NCI-H748 (cell line): ENCODE results near the gene ERI3.

Source experiments
- DNase-seq: peaks from one replicate; lab custom pipeline; 2025; ENCODE audit not compliant: unreplicated experiment; lab: John Stamatoyannopoulos, UW

ERI3 gene, protein sequence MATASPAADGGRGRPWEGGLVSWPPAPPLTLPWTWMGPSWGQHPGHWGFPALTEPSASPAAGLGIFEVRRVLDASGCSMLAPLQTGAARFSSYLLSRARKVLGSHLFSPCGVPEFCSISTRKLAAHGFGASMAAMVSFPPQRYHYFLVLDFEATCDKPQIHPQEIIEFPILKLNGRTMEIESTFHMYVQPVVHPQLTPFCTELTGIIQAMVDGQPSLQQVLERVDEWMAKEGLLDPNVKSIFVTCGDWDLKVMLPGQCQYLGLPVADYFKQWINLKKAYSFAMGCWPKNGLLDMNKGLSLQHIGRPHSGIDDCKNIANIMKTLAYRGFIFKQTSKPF

DNA sequence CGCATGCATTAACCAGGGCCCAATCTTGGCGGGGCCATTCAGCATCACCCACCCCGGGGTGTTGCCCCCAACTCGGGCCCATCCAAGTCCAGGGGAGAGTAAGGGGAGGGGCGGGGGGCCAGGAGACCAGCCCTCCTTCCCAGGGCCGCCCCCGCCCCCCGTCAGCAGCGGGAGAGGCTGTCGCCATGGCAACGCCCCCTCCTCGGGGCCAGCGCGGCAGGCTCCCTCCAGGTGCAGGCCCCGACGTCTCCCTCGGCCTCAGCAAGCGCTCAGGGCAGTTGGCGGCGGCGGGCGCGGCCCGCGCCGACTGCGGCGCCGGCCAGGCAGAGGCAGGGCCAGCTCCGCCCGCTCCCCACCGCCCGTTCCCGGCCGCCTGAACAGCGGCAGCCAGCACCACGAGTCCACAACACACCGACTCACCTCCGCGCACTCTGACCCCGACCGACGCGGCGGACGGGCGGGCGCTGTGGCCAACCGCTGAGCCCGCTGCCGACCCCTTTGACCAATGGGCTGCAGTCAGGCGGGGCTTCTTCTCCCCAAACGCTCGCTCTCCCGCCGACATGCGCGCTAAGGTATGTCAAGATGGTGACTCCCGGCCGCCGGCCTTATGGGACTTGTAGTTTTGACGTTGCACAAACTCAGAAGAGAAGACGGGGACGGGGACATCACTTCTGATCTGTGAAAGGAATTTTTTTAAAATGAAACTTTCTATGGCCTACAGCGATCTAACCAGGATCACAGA, at the start of gene ERI3:
Gene ERI3, minus strand, starts transcription at position 418 of the 742 bp plus-strand sequence. Its CDS starts 231 bp downstream, at position 187.
- peak; percentile 99 for DNase-seq

DNA sequence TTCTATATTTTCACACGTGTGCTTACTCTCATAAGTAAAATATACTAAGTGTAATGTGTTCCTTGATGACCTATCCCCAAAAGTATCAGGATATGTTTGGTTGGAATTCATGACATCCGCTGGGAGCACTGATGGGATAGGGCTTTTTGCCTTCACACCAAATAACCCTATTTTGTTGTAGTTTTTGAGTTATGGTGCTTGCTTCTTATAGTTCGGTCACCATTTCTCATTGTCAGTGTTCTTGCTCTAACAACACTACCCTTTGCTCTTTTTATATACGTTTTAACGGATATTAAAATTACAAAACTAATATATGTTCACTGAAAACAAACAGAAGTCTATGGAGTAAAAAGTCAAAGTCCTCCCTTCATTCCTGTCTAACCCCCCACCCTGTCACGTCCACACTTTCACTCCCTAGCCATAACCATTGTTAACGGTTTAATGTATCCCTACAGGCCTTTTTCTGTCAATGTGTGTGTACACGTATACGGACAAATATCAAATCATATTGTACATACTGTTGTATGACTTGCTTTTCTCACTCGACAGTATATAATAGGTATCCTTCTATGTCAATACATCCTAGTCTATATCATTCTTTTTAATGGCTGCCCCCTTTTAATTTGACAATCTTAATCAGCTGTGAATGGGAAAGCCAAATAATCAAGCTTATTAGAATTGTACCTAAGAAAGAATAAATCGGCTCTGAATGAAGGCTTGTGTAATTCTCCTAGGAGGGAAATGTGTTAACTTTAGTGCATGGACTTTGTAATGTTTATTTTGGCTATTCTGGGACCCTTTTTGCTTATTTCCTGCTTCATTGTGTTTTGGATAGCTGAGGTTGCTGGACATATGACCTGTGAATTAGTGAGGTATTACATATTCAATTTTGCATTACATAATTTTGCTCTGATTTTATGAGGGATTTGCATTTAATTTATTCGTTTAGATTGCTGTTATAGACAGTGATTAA, 46.5 kb upstream of the ERI3 start:
- no peak for DNase-seq

DNA sequence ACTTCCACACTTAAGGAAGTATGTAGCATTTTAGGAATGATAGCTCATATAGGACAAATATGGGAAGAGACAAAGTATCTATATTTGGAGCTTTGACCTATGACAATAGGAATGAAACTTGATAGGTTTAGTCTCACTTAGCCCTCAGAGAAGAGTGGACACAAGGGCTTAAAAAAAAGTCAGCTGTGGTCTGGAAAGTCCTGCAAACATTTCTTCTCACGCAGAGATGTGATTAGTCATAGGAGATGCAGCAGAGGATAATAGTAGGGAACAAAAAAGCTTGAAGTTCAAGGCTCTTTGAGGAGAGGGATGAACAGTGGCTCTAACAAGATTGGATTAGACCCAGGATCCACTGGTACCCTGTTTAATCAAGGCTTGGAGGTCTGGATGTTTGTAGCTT, 35.2 kb upstream of the ERI3 start:
- no peak for DNase-seq

DNA sequence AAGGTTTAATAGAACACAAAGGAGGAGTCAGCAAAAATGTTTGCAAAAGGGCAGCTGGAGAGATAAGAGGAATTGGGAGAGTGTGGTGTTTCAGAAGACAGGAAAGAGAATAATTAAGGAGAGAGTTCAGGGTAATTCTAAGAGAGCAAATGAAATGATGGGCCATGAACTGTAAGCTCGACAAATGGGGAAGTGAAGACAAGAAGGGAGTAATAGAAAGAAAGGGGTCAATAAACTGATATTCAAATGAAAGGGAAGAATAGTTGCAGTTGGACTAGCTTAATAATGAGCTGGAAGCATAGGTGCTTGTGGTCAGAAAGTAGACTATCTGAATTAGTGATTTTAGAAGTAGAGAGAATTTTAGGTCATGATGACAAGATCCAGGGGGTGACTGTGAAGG, 34.4 kb upstream of the ERI3 start:
- DNase-seq = no peak

DNA sequence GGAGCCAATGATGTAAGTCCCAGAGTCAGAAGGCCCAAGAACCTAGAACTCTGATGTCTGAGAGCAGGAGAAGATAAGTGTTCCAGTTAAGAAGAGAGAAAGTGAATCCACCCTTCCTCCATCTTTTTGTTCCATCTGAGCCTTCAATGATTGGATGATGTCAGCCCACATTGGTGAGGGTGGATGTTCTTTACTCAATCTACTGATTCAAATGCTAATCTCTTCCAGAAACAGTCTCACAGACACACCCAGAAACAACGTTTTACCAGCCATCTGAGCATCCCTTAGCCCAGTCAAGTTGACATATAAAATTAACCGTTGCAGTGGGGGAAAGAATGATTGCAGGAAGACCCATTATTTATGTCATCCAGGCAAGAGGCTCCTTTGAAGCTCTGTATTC, 33.5 kb upstream of the ERI3 start:
- no peak for DNase-seq

DNA sequence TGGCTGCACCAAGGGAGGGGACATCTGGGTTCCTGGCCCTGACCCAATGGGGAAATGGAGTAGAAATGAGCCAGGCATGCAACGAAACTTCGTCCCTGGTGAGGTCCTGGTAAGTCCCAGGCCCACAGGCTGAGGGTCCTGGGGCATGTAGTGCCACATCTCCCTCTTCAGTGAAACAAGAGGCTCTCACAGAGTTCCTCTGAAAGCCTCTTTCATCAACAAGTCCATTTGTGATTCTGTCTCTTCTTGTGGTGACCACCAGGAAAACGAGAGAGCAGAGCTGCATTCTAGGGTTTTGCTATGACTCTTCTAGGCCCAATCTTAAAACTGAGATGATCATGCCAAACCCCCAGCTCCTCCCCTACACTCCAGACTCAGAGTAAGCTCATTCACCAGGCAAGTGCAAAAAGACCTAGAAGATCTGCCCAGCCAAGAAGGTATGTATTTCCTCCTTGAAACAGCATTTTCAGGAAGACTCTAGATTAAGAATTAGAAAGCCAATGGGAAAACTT, 25.7 kb upstream of the ERI3 start:
- no peak for DNase-seq

DNA sequence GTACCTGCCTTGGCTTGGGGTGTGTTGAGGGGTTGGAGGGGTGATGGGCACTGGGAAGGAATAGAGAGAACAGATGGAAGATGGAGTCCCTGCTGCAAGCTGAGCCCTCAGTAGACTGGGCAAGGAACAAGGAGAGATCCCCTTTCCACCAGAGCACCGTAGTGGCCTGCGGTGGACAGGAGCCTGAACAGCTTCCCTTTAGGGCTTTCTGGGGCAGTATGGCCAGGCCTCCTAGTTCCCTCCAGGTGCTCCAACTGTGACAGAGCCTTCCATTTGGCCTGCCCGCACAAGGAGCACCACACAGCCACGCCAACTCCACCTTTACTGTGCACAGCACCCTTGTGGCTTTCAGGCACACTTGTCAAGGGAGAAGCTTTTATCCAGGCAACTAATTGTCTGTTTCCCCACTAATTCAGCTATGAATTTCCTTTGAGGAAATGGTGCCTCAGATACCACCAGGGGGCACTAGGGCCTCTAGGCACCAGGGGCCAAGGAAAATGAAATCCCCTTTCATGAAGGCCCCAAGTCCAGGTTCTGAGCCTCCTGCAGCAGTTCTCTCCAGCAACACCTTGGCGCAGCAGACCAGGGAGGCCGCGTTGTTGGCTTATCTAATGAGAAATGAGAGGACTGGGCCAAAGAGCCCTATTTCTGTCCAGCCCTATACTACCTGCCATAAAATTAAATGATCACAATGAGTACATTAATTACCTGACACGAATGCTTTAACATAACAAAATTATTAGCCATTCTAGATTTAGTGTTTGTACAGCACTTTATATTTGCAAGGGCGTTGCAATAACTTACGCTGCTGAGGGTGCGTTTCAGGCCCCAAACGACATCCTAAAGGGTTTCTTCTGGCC, 23.1 kb upstream of the ERI3 start:
- DNase-seq = peak; percentile 65

DNA sequence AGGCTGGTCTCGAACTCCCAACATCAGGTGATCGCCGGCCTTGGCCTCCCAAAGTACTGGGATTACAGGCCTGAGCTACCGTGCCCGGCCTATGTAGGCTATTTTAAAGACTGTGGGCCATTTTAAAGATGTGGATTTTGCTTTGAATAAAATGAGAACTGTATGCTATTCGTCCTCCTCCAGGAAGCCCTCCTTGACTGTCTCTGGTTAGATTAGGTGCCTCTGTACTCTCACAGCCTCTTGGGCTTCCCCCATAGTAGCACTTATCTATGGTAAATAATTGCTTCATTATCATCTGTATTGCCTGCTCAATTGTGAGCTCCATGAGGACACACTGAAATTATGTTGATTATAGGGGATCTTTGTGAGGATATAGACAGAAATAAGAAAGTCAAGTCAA, 20.5 kb upstream of the ERI3 start:
- DNase-seq = no peak

DNA sequence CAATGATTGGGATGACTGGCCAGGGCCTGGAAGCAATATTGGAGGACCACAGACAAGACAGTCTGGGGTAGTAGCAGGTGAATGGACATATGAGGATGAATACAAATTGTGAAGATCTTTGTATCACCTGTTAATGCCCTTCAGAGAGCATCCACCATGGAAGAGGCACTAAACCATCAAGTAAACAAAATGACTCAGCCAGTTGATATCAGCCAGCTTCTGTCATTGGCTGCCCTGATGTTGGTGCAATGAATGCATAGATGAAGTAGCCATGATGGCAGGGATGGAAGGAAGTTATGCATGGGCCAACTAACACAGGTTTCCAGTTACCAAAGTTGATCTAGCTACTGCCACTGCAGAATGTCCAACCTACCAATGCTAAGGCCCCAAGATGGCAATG, 16.1 kb upstream of the ERI3 start:
- DNase-seq = no peak

DNA sequence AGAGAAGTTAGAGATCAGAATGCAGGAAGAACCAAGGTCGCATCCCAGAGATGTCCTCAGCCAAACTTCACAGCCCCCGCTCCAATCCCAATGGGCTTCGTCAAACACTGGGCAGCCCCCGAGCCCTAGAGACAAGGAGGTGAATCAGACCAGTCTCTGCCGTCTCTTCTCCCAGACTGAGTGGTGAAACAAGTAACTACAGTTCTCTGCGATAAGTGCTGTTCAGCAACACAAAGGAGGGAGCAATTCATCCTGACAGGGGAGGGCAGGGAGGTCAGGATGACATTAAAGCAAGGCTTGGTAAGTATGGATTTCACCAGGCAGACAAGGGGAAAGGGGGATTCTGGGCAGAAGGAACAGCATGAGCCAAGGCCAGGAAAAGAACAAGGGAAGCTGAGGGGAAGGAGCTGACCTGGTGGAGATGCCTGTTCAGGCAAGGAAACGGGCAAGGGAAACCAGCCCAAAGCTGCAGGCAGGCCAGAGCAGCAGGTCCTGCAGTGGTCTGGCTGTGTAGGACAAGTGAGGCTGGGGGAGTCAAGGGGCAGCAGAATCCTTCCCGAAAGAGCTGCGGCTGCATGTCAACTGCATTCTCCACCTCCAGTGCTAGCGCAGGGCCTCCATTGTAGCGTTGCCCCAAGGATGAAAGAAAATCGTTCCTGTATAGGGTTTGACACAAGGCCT, 13.6 kb upstream of the ERI3 start:
- DNase-seq = no peak

DNA sequence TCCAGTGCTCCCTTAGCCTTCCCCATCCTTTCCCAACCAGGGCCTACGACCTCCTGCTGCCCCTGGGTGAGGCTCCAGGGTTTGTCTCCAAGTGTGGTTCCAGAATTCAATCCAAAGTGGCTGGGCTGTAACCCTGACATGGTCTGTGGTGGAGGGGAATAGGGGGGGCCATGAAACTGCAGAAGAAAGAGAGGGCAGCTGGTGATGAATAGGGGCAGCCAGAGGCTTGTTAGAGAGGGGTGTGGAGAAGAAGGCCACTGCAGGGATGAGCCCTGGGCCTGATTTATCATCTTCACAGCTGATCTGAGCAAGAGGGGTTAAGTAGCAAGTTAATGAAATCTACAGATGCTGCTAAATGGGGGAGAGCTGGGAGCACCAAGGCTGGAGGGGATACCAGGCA, 12.9 kb upstream of the ERI3 start:
- no peak for DNase-seq

DNA sequence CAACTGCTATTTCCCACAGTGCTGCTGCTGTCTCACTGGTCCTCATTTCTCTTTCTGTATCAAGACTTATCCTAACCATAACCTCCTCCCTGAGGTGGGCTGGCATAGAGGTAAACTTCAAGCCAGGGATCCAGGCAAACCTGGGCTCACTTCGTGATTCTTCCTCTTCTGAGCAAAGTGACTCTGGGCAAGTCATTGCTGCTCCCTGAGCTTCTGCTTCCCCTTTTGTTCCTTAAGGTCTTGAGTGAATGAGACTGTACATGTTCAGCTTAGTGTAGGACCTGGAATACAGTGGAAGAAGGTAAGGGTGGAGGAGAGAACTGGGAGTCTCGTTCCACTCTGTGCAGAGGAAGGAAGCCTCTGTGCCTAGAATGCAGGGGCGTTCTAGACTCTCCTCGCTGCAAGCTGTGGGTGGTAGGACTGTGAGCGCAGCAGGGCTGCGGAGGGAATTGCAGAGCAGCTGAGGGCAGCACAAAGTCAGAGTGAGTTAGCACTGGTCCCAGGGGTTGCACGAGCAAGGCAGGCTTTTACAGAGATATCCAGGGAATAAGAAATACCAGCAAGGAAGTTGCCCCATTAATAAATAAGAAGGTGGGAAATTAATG, 11.4 kb upstream of the ERI3 start:
- no peak for DNase-seq

DNA sequence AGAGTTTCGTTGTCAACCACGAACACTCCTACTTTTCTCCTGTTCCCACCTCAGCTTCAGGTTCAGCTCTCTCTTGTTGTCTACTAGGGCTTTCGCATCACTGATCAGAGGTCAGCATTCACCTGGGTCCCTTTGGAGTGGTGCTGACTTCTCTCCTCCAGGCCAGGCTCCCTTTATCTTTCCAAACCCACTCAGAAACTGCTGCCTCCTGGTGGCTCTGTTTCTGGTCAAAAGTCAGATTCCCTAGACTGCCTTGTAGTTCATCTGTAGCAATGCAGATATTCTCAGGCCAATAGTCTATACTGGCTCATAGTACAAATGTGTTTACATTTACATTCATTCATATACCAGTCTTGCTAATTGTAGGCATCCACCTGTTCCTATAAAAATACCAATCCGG, 6.4 kb upstream of the ERI3 start:
- no peak for DNase-seq

DNA sequence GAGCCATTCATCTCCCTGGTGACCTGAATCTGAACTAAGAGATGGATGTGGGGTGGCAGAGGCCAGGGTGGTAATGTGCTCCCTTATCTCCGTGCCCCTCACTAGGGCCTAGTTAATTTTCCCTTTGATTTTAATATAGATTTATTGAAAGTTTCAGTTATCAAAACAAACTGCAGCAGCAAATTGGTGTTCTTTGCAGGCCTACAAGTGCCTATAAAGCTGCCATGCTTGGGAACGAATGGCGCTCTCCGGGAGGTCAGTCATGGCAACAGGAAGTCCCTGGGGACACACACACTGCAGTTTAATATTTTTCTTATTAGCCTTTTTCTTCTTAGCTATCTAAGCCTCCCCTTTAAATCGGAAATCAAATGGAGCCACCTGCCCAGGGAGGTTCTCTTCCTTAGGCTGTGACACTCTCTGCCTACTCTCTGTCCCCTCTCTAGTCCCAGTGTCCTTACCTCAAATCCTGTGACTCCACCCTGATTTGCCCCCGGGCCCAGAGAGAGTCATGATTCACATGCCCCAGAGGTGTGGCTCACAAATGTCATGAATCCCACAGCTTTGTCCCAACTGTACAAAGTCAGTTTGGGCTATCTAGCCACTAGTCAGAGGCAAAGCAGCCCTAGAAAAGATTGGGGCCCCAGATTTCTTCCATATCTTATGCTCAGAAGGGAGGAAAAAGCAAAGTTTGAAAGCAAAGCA, 4.3 kb upstream of the ERI3 start:
- DNase-seq = no peak

DNA sequence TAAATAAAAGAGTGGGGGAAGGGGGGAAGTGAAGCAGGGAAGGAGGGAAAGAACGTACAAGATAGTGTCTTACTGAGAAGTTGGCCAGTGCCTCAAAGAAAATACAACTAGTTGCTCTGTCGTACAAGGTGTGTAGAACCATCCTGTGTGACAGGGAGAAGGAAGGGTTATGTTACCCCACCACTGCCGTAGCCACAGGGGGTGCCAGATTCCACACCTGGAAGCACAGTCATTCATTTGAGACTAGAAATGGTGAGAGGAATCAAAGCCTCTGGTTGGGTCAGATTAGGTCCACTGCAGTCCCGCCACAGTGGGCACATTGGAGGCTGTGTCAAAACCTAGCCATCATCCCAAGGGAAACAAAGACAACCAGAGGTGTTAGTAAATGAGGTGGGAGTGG, 2.7 kb upstream of the ERI3 start:
- no peak for DNase-seq

DNA sequence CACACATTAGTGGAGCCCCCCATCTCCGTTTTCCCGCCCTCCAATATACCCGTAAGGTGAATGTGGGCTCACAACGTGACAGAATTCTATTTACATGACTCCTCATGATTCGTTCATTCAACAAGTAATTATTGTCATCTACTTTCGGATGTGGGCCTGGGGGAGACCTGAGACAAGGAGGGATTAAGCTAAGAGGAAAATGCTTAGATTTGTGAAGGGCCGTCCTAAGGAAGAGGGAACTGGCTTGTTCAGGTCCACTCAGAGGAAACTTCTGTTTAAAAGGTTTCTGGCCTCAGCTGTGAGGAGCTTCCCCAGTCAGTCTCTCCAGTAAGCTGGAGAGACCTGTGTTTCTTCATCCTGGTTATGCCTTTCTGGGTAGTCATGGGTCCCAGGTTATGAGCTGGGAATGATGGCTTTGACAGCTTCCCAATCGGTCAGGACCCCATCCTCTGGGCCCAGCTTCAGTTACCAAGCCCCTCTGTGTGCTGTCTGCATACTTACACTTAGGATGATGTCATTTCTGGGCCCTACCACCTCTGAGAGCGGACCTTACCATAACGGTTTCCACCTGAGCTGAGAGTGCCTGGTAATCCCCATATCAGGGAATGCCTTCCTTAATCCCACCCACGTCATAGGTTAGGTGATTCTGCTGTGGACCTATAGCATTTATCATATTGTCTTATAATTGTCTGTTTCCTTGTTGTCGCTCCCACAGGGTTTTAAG, 687 bp upstream of the ERI3 start:
- no peak for DNase-seq

DNA sequence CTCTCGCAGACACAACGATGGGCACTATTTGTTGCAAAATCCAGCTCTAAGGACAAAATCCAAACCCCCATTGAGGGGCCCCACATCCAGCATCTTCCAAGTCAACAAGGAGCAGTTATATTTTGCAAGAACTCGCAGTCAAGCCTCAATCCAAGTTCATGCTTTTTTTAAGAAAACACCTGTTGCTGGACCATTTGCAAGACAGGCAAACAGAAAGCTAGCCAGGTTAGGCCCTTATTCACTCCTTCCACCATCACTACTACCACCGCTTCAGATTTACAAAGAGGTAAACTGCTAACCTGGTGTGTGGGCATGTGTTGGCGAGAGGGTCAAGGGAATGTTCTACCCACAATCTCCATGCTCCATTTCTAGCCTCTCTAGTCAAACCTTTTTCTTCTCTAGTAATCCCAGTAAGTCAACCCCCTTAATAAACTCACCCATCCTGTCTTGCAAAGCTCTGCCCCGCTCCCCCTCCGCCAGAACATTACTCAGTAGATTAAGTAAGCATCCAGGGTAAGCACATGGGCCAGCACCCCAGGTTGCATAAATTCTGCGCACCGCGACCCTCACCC, 703 bp downstream of the ERI3 start:
- DNase-seq = no peak

DNA sequence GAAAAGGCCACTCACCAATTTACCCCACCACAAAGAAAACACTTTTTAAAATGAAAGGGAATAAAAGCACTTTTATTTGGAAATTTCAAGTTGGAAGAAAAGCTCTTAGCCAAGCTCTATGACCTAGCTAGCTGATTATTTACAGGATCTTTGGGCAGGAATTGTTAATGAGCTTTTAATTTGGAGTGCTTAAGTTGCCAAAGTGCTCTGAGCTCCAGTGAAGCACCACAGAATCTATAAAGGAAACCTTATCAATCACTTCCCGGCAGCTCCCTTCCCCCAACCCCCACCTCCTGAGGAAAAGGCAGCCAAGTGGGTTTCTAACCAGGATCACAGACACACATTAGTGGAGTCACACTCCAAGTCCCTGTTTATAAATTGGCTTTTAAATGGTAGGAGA, 1.5 kb downstream of the ERI3 start:
- DNase-seq = no peak
